RKO (cell line): ENCODE measurements around the gene CIAO1.
A peak's percentile ranks its signal among the peaks of the same experiment; 100 is the strongest.
"Not testable (repeated sequence)": the region's sequence is repeated elsewhere in the genome, so short reads cannot be mapped to it uniquely, and the experiment has no call there.

Experiments
- DNase-seq: peaks from one replicate; pipeline ENCODE4 v3.0.0-alpha.2; 2016; ENCODE audit warnings: low spot score

CIAO1 gene

GRCh38 chr2:96265840-96266679 is at the start of gene CIAO1, which contains the start of gene TMEM127:
CIAO1 (plus strand) TSS chr2:96266225; CDS start chr2:96266351, 126 bp downstream.
TMEM127 (minus strand) TSS chr2:96265997; CDS start chr2:96265381, 616 bp downstream.
- DNase-seq = peak; percentile 98

- DNase-seq = no peak
These were observed 47.4 kb upstream of the CIAO1 start for GRCh38 chr2:96218508-96219131.

- DNase-seq = not testable (repeated sequence)
These were observed 46.1 kb upstream of the CIAO1 start for GRCh38 chr2:96219959-96220358.

DNA sequence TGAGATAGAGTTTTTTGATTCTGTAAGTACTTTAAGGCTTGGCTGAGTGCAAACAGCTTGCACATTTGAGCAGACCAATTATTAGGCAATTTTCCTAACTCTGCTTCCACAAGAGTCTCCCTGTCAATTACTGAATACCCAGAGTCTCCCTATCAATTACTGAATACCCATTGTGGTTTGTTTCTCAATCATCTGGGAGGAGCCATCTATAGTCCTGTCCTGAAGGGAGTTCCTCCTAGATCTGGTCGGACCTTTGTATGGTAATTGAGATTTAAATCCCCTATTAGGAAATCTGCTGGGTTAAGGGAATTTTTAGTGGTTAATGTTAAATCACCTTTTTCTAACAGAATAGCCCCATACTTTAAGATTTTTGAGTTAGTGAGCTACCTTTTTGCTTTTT is 44.9 kb upstream of the CIAO1 start:
- DNase-seq = not testable (repeated sequence)

- no peak for DNase-seq
These were observed 41.0 kb upstream of the CIAO1 start for GRCh38 chr2:96225016-96225533.

GRCh38 chr2:96231316-96231715 is 34.7 kb upstream of the CIAO1 start:
- DNase-seq = no peak

DNA sequence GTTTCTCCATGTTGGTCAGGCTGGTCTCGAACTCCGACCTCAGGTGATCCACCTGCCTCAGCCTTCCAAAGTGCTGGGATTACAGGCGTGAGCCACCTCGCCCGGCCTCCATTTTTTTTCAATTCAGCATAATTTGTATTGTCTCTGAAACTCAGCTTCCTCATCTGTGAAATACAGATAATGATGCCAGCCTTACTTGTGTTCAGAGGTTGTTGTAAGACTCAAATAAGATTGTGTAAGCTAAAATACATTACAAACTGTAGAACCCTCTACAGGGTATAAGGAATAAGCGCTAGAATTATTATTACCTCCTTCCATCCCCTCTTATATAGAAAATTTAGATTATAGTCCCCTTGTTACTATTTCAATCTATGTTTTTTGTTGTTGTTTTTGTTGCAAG is 32.6 kb upstream of the CIAO1 start:
- no peak for DNase-seq

DNA sequence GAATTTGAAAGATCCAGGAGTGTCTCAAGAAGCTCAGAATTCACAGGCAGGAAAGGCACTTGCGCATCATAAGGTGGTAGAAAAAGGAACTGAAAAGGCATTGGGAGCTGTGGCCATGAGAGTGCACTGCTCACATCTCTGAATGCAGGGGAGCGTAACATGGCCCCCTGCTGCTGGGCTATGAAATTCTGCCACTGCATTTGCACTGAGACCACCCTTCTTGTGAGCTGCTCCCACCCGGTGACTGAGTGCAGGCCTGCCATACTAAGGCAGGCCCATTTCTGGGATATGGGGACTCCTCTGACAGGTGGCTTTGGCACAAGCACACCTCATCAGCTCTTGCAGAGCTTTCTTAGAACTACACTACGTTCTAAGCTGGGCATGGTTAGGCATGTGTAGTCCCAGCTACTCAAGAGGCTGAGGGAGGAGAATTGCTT is 32.1 kb upstream of the CIAO1 start:
- no peak for DNase-seq

DNA sequence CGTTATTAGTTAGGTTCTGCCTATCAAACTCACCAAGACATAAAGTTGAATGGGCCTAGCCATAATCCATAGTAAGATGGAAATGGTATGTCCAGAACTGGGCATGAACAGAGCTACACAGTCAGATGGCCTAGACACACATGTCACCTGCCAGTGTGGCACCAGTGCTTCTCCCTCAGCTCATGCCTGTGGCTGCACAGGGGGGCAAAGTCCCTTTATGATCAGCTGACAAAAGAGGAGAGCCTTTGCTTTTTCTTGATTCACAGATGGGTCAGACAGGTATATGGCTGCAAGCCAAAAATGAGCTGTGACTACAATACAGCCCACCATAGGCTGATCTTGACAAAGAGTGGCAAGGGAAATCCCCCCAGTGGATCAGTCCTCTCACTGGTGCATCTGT is 29.1 kb upstream of the CIAO1 start:
- DNase-seq = no peak

DNA sequence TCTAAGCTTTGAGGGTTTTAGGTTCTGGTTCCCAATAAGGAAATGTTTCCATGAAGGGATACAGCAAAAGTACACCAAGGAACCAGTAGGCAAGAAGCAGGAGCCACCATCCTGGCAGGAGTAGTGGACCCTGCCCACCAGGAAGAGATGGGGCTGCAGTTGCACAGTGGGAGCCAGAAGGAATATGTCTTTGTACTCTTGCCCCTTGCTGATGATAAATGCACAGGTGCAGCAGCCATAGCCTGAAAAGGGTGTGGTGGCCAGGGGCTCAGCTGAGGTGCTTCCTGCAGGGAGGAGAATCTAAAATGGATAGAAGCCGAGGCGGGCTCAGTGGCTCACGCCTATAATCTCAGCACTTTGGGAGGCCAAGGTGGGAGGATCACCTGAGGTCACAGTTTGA is 27.8 kb upstream of the CIAO1 start:
- no peak for DNase-seq

- no peak for DNase-seq
These were observed 26.9 kb upstream of the CIAO1 start for GRCh38 chr2:96239091-96239490.

- DNase-seq = no peak
These were observed 26.2 kb upstream of the CIAO1 start for GRCh38 chr2:96239745-96240264.

DNA sequence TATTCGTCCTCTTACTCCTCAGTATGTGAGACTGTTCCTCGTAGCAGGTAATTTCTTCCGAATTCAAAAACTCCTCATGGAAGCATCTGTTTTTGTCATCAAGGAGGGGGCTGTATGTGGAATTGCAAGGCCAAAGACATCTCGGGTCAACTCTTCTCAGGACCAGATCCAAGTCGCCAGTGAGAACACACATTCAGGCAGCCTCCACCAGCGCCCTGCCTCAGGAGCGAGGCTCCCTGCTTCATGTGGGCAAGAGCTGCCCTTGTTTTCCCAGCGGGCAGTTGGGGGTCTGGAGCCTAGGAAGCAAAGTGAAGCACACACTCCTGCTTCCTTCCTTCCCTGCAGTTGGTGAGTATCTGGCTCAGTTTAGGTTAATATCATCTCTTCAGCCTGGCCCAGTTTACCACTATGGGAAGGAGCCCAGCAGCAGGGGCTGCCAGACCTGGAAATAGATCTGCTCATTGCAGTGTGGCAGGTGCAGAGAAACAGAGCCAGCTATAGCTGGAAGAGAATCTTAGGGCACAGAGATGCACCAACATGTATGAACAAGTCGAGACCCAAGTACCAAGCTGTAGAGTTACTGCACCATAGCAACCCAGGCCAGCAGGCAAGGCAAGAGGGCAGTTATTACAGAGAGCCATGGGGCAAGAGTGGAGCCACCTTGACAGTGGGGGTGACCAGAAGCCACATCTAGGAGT is 25.5 kb upstream of the CIAO1 start:
- DNase-seq = no peak

DNA sequence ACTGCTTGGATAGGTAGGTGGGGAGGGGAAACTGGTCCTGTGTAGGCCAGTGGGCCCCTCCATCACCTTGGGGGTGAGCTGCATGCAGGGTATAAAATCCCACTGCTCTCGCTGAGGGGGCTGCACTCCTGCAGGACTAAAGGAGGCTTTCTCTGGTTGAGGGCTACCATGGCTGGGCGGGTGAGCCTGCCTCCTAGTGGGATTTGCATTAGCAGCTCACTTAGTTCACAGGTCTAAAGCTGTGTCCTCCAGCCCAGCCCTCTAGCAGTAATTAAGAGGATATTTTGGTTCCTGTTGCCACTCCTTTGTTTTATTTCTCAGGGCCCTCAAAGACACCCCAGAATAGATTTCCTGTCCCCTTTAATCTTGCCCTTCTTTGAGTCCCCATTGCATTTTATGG is 24.8 kb upstream of the CIAO1 start:
- no peak for DNase-seq

DNA sequence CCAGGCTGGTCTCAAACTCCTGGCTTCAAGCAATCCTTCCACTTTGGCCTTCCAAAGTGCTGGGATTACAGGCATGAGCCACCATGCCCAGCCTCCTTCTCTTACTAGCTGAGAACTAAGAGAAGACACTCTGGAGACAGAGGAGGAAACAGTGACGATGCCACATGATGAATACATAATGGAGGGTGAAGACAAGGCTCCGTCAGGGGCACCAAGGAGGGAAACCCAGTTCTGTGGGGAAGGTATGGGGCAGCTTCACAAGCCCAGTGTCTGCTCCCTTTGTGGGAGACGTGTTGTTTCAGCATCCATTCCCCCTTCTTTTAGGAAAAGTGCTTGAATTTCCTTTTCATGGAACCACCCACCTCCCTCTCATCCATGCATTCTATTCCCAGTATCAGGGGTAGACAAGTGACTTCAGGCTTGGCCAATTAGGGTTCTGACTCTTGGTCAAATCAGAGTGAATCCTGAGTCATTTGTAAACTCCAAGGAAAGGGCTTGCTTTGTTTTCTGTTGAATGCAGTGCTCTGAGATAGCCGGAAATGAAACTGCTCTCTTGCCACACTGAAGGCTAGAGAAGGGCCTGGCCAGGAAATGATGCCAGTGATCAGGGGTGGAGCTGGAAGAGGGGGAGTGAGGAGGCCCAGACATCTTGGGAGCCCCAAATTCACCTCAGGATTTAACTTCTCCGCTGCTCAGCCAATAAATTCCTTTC is 24.0 kb upstream of the CIAO1 start:
- no peak for DNase-seq

DNA sequence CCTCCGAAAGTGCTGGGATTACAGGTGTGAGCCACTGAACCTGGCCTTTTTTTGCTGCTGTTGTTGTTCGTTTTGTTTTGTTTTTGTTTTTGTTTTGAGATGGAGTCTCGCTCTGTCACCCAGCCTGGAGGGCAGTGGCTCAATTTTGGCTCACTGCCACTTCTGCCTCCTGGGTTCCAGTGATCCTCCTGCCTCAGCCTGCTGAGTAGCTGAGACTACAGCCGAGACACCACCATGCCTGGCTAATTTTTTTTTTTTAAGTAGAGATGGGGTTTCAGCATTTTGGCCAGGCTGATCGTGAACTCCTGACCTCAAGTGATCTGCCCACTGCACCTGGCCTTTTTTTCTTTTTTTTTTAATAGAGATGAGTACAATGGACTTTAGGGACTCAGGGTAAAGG is 22.2 kb upstream of the CIAO1 start:
- no peak for DNase-seq

DNA sequence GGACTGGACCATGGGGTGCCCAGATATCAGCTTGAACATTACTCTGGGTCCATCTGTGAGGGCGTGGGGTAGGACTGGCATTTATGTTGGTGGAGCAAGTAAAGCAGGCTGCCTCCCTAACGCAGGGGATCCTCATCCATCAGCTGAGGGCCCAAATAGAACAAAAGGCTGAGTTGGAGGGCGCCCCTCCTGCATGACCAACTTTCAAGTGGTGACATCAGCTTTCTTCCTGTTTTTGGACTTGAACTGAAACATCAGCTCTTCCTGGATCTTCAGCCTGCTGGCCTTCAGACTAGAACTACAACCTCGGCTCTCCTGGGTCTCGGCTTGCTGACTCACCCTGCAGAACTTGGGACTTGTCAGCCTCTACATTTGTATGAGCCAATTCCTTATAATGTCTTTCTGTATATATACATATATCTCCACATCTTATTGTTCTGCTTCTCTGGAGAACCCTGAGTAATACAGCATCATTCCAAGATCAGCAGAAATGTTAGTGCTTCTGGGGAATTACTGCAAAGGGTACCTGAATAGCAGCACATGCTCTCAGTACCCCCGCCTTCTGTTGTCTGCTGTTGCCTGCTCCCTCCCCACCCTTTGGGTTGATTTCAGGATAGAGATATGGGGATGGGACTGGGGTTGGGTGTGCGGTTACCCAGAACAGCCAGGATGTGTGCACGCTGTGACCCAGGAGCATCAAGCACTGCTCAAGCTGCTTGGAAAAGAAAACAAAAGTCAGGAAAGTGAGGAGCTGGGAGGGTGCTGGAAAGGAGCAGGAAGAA is 20.2 kb upstream of the CIAO1 start:
- DNase-seq = peak; percentile 34

- DNase-seq = no peak
These were observed 19.0 kb upstream of the CIAO1 start for GRCh38 chr2:96247009-96247408.

GRCh38 chr2:96247896-96248295 is 18.1 kb upstream of the CIAO1 start:
- no peak for DNase-seq

DNA sequence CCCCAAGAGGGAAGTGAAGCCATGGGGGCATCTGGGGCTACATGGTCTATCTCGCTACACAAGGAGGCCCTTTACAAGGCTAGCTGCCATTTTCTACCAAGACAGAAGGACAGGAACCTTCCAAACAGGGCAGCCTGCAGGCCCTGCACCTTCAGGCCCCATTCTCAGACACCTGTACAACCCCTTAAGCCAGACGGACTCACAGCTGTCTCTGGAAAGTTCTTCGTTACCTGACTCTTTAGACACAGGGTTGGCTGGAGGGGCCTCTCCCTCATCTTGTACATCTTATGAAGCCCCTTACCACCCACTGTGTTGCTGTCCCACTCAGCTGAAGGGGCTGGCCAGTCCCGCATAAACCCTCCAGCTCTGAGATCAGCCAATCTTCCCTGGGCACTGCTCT is 17.4 kb upstream of the CIAO1 start:
- DNase-seq = no peak

DNA sequence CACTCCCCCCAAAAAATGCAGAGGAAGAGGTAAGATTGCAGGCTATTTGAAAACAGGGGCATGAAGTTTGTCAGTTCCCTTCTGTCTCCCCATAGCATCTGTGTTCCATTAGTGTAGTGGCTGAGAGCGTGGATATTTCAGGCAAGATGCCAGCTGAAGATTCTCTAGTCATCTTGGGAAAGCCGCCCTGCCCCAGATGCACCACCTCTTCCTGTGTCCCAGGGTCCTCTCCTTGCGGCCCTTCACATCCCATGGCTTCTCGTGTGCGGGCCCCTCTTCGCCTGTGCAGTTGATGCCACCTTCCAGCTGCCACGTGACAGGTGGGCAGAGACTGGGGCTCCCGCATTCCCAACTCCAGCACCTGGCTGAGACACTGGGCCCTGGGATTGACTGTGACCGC is 16.4 kb upstream of the CIAO1 start:
- DNase-seq = no peak
